Effector memory CD4-positive, alpha-beta T cell (primary cell): ENCODE results near the gene RASD2.
A peak's percentile ranks its signal among the peaks of the same experiment; 100 is the strongest.

Experiments used
- DNase-seq, 3 donors: peaks; one replicate each; pipeline ENCODE4 v3.0.0-alpha.2; 2020
- H3K27ac ChIP-seq: 2 replicates; pipeline ENCODE4 v1.7.0; 2013; ENCODE audit warnings: mild to moderate bottlenecking, low read length, moderate library complexity; ENCODE audit not compliant: insufficient read depth, poor library complexity, severe bottlenecking
- H3K27me3 ChIP-seq: replicated peaks from 2 replicates; pipeline ENCODE4 v1.7.0; 2013; ENCODE audit warnings: mild to moderate bottlenecking, low read length; ENCODE audit not compliant: insufficient read depth, control insufficient read depth, poor library complexity, severe bottlenecking
- H3K36me3 ChIP-seq: 2 replicates; pipeline ENCODE4 v1.7.0; 2013; ENCODE audit warnings: mild to moderate bottlenecking, low read length, moderate library complexity; ENCODE audit not compliant: control insufficient read depth, insufficient read depth
- H3K4me1 ChIP-seq: 2 replicates; pipeline ENCODE4 v1.7.0; 2013; ENCODE audit warnings: low read length, mild to moderate bottlenecking; ENCODE audit not compliant: control insufficient read depth, insufficient read depth, poor library complexity, severe bottlenecking
- H3K4me3 ChIP-seq: 2 replicates; pipeline ENCODE4 v1.7.0; 2013; ENCODE audit warnings: low read length, low read depth, mild to moderate bottlenecking; ENCODE audit not compliant: insufficient read depth, poor library complexity, severe bottlenecking
- H3K9me3 ChIP-seq: 2 replicates; pipeline ENCODE4 v1.7.0; 2013; ENCODE audit warnings: mild to moderate bottlenecking, low read length, moderate library complexity; ENCODE audit not compliant: control insufficient read depth

Gene RASD2

GRCh38 chr22:35526333-35526979 is 14.2 kb upstream of the RASD2 start:
- Histone ChIP-seq H3K4me3 (no peak overlapping the region), H3K36me3 (no peaks in the 10 kb centered on the region), H3K27ac (no peak overlapping the region), H3K4me1 (no peaks in the 10 kb centered on the region), H3K9me3 (no peaks in the 10 kb centered on the region), H3K27me3 (peaks cover 4% of the 10 kb centered on the region)
- DNase-seq = no peak

- no peak overlapping the region for H3K27ac ChIP-seq
- H3K36me3 ChIP-seq = no peaks in the 10 kb centered on the region
- H3K27me3 ChIP-seq = no peaks in the 10 kb centered on the region
- no peak for DNase-seq
- no peak overlapping the region for H3K4me3 ChIP-seq
- no peaks in the 10 kb centered on the region for H3K4me1 ChIP-seq
- no peaks in the 10 kb centered on the region for H3K9me3 ChIP-seq
These were observed 11.7 kb upstream of the RASD2 start for GRCh38 chr22:35528927-35529326.

GRCh38 chr22:35530700-35531099 is 9.9 kb upstream of the RASD2 start:
- Histone ChIP-seq H3K36me3 (no peaks in the 10 kb centered on the region), H3K4me1 (no peaks in the 10 kb centered on the region), H3K27me3 (no peaks in the 10 kb centered on the region), H3K27ac (no peak overlapping the region), H3K4me3 (no peak overlapping the region), H3K9me3 (no peaks in the 10 kb centered on the region)
- DNase-seq = no peak

GRCh38 chr22:35531202-35531601 is 9.4 kb upstream of the RASD2 start:
- Histone ChIP-seq H3K9me3 (no peaks in the 10 kb centered on the region), H3K27me3 (no peaks in the 10 kb centered on the region), H3K4me1 (no peaks in the 10 kb centered on the region), H3K36me3 (no peaks in the 10 kb centered on the region), H3K4me3 (no peak overlapping the region), H3K27ac (no peak overlapping the region)
- DNase-seq = no peak

- H3K27me3 ChIP-seq = no peaks in the 10 kb centered on the region
- no peaks in the 10 kb centered on the region for H3K4me1 ChIP-seq
These were observed 9.0 kb upstream of the RASD2 start for GRCh38 chr22:35531676-35532075.

GRCh38 chr22:35533365-35534029 is 7.1 kb upstream of the RASD2 start:
- H3K9me3 ChIP-seq = no peaks in the 10 kb centered on the region
- no peak for DNase-seq
- no peaks in the 10 kb centered on the region for H3K36me3 ChIP-seq
- no peak overlapping the region for H3K4me3 ChIP-seq
- H3K27ac ChIP-seq = no peak overlapping the region
- no peaks in the 10 kb centered on the region for H3K4me1 ChIP-seq
- no peaks in the 10 kb centered on the region for H3K27me3 ChIP-seq

More at GRCh38 chr22:35531676-35532075, 9.0 kb upstream of the RASD2 start:
- Histone ChIP-seq H3K27ac (no peak overlapping the region), H3K9me3 (no peaks in the 10 kb centered on the region), H3K36me3 (no peaks in the 10 kb centered on the region), H3K4me3 (no peak overlapping the region)
- DNase-seq = no peak

GRCh38 chr22:35534091-35534490 is 6.5 kb upstream of the RASD2 start:
- Histone ChIP-seq H3K36me3 (no peaks in the 10 kb centered on the region), H3K4me1 (no peaks in the 10 kb centered on the region), H3K27me3 (no peaks in the 10 kb centered on the region), H3K27ac (no peak overlapping the region), H3K9me3 (no peaks in the 10 kb centered on the region), H3K4me3 (no peak overlapping the region)
- DNase-seq = no peak

GRCh38 chr22:35537232-35537631 is 3.4 kb upstream of the RASD2 start:
- Histone ChIP-seq H3K4me1 (peaks cover 14% of the 10 kb centered on the region), H3K9me3 (no peaks in the 10 kb centered on the region), H3K36me3 (no peaks in the 10 kb centered on the region), H3K27me3 (peaks cover 11% of the 10 kb centered on the region), H3K27ac (no peak overlapping the region), H3K4me3 (no peak overlapping the region)
- DNase-seq = no peak

GRCh38 chr22:35538801-35539321 is 1.8 kb upstream of the RASD2 start:
- H3K4me3 ChIP-seq = no peak overlapping the region
- H3K27ac ChIP-seq = no peak overlapping the region
- DNase-seq = peak in 1 of 3 donors; percentile 11
- no peaks in the 10 kb centered on the region for H3K9me3 ChIP-seq
- H3K36me3 ChIP-seq = no peaks in the 10 kb centered on the region
- H3K27me3 ChIP-seq = peaks cover 15% of the 10 kb centered on the region
- H3K4me1 ChIP-seq = peaks cover 14% of the 10 kb centered on the region

- Histone ChIP-seq H3K27ac (no peak overlapping the region), H3K4me1 (peaks cover 14% of the 10 kb centered on the region), H3K27me3 (peaks cover 19% of the 10 kb centered on the region), H3K4me3 (peak overlapping the region; percentile 48), H3K9me3 (no peaks in the 10 kb centered on the region), H3K36me3 (no peaks in the 10 kb centered on the region)
- no peak for DNase-seq
These were observed 1.1 kb upstream of the RASD2 start for GRCh38 chr22:35539487-35539886.
